A673 (cell line): Measurements from ENCODE around the gene PTN. TPM values are rescaled to one million over a fixed set of nuclear protein-coding genes. Genes with fewer than 3 reads are reported as not detected.

Experiments used
- BruUV-seq: library from RNA; stranded (reverse); fragments of 400-500 nt; replicated peaks from 2 replicates; lab custom pipeline; 2021; lab: Mats Ljungman, UMichigan
- CTCF ChIA-PET: fragments of 300-600 bp; sonication (Branson Sonifier 250); formaldehyde crosslinking; loops from one replicate; lab custom pipeline; 2022; ENCODE audit warnings: antibody characterized with exemption; lab: Charles Lee
- POLR2A ChIA-PET: fragments of 300-600 bp; sonication (Branson Sonifier 250); formaldehyde crosslinking; loops from one replicate; lab custom pipeline; 2022; ENCODE audit warnings: antibody characterized with exemption; ENCODE audit not compliant: low non-redundant PET; lab: Charles Lee
- DNase-seq: peaks from one replicate; pipeline ENCODE4 v3.0.0-alpha.2; 2015; ENCODE audit warnings: low spot score
- H3K27ac ChIP-seq: fragments of 200-600 bp; sonication (generic); 2 replicates; pipeline ENCODE4 v1.5.1; 2016; ENCODE audit warnings: mixed run types, low read depth, mild to moderate bottlenecking, mixed read lengths, antibody characterized with exemption, low read length; ENCODE audit not compliant: poor library complexity, severe bottlenecking
- H3K27me3 ChIP-seq: fragments of 200-600 bp; sonication (generic); replicated peaks from 2 replicates; pipeline ENCODE4 v1.6.1; 2017; ENCODE audit warnings: mixed run types, low read depth, mild to moderate bottlenecking, mixed read lengths, antibody characterized with exemption, low read length; ENCODE audit not compliant: insufficient read depth, poor library complexity
- H3K36me3 ChIP-seq: fragments of 200-600 bp; sonication (generic); 2 replicates; pipeline ENCODE4 v1.6.1; 2016; ENCODE audit warnings: mixed run types, mild to moderate bottlenecking, mixed read lengths, antibody characterized with exemption, low read length; ENCODE audit not compliant: insufficient read depth, poor library complexity, severe bottlenecking
- H3K4me1 ChIP-seq: fragments of 200-600 bp; sonication (generic); 2 replicates; pipeline ENCODE4 v1.6.1; 2017; ENCODE audit warnings: mixed run types, mild to moderate bottlenecking, mixed read lengths, antibody characterized with exemption, low read length; ENCODE audit not compliant: insufficient read depth, poor library complexity, severe bottlenecking
- H3K4me3 ChIP-seq: fragments of 200-600 bp; sonication (generic); 2 replicates; pipeline ENCODE4 v1.5.1; 2016; ENCODE audit warnings: low read depth, mixed run types, mild to moderate bottlenecking, mixed read lengths, low read length; ENCODE audit not compliant: poor library complexity, severe bottlenecking
- H3K9me3 ChIP-seq: fragments of 200-600 bp; sonication (generic); 2 replicates; pipeline ENCODE4 v1.6.1; 2016; ENCODE audit warnings: mixed run types, low read depth, mild to moderate bottlenecking, mixed read lengths, antibody characterized with exemption, low read length; ENCODE audit not compliant: poor library complexity, severe bottlenecking
- EZH2 ChIP-seq: fragments of 200-600 bp; sonication (generic); IDR thresholded peaks from 2 replicates; pipeline ENCODE4 v1.6.1; 2017; ENCODE audit warnings: borderline replicate concordance, low read depth, mild to moderate bottlenecking, mixed read lengths, antibody characterized with exemption, low read length; ENCODE audit not compliant: poor library complexity, severe bottlenecking
- intact Hi-C: fragments of 100-400 bp; cut with micrococcal nuclease; formaldehyde crosslinking; loops from one replicate; pipeline ENCODE4 v1.10.0; 2022; ENCODE audit not compliant: unreplicated experiment
- total RNA-seq: library from RNA; stranded (reverse); gene quantifications from 2 replicates; pipeline ENCODE4 v1.2.3, GENCODE V29; 2021
- TF ChIP-seq, protein P1 (sequence below): fragments of 300-800, 200-600 bp; sonication (generic); conservative IDR thresholded peaks from 2 replicates; pipeline ENCODE4 v1.5.1; 2017; ENCODE audit warnings: low read depth, mild to moderate bottlenecking, antibody characterized with exemption, low read length, moderate library complexity, mixed read lengths

Gene PTN
- total RNA-seq, 1 experiment from 2014 or later, result 0.41 TPM

DNA sequence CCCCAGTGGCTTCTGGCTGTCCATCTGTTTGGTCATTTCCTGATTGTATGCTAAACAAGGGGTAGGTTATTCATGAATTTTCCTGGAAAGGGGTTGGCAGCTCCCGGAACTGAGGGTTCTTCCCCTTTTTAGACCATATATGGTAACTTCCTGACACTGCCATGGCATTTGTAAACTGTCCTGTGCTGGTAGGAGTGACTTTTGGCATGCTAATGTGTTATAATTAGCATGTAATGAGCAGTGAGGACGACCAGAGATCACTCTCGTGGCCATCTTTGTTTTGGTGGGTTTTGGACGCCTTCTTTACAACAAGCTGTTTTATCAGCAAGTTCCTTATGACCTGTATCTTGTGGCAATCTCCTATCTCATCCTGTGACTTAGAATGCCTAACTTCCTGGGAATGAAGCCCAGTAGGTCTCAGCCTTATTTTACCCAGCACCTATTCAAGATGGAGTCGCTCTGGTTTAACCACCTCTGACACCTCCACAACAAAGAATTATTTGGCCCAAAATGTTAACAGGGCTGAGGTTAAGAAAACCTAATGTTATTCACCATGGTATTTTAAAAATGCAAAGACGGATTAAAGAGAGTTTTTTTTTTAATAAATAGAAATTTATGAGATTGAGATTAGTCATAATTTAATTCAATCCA, 2.4 kb upstream of the PTN start:
- Histone ChIP-seq H3K36me3 (no peaks in the 10 kb centered on the region), H3K4me1 (no peaks in the 10 kb centered on the region), H3K9me3 (no peaks in the 10 kb centered on the region), H3K4me3 (no peak overlapping the region), H3K27me3 (no peaks in the 10 kb centered on the region), H3K27ac (no peak overlapping the region)
- DNase-seq, result no peak
- BruUV-seq, result no TSS peak
- POLR2A ChIA-PET, result no interaction called here
- no peak for TF ChIP-seq EZH2
- TF ChIP-seq, protein P1, sequence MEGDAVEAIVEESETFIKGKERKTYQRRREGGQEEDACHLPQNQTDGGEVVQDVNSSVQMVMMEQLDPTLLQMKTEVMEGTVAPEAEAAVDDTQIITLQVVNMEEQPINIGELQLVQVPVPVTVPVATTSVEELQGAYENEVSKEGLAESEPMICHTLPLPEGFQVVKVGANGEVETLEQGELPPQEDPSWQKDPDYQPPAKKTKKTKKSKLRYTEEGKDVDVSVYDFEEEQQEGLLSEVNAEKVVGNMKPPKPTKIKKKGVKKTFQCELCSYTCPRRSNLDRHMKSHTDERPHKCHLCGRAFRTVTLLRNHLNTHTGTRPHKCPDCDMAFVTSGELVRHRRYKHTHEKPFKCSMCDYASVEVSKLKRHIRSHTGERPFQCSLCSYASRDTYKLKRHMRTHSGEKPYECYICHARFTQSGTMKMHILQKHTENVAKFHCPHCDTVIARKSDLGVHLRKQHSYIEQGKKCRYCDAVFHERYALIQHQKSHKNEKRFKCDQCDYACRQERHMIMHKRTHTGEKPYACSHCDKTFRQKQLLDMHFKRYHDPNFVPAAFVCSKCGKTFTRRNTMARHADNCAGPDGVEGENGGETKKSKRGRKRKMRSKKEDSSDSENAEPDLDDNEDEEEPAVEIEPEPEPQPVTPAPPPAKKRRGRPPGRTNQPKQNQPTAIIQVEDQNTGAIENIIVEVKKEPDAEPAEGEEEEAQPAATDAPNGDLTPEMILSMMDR, result no peak
- intact Hi-C loops, result no loop called here
- CTCF ChIA-PET, result no interaction called here

DNA sequence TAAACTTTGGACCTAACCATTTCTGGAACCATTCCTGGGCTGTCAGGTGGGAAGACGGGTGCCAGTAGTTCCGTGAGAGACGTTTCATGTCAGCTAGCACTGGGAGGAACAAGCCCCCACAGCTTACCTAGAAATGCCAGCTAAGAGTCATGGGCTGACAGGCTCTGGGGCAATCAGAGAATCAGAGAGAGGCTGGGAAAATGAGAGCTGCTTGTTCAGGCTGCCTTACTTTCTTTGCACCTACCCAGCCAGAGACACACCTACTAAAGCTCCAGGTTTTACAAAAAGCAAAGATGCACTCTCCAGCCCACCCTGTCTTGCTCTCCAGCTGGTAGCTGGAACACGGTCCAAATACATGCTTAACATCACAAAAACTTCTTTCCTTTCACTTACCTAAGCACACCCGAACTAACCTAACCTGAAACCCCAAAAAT, 688 bp downstream of the PTN start:
- H3K27ac ChIP-seq, result no peak overlapping the region
- H3K4me3 ChIP-seq, result no peak overlapping the region
- no peaks in the 10 kb centered on the region for H3K27me3 ChIP-seq
- H3K36me3 ChIP-seq, result no peaks in the 10 kb centered on the region
- DNase-seq, result no peak
- ChIA-PET CTCF (no interaction called here), POLR2A (no interaction called here)
- H3K9me3 ChIP-seq, result no peaks in the 10 kb centered on the region
- H3K4me1 ChIP-seq, result no peaks in the 10 kb centered on the region
- intact Hi-C loops, result no loop called here
- no TSS peak for BruUV-seq
- TF ChIP-seq, protein P1, result no peak
- TF ChIP-seq EZH2, result no peak

DNA sequence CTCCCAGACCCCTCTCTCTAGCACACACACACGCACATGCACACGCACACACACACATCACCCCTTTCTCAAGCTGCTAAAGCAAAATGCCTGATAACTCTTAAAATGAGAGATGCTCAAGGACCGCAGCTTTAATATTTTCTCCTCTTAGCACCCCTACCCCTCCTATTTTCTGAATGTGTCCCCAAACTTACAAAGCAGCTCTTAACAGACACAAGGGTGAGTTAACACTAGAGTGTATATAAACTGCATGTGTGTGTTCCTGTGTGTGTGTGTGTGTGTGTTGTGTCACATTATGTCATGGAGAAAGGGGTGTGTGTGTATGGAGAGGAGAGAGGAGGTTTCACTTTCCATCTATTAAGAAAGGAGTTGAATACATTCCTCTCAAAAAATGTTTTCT, 1.3 kb downstream of the PTN start:
- no TSS peak for BruUV-seq
- no peak for DNase-seq
- TF ChIP-seq EZH2, result no peak
- TF ChIP-seq, protein P1, result no peak
- Histone ChIP-seq H3K36me3 (no peaks in the 10 kb centered on the region), H3K27me3 (no peaks in the 10 kb centered on the region), H3K9me3 (no peaks in the 10 kb centered on the region), H3K4me3 (no peak overlapping the region), H3K27ac (no peak overlapping the region), H3K4me1 (no peaks in the 10 kb centered on the region)
- intact Hi-C loops, result no loop called here
- ChIA-PET CTCF (no interaction called here), POLR2A (no interaction called here)
